Psoas muscle (tissue), 8 donors: ENCODE data around the gene SLC23A2. TPM values are rescaled to one million over a fixed set of nuclear protein-coding genes. Genes with fewer than 3 reads are reported as not detected.
"Not testable (repeated sequence)": the region's sequence is repeated elsewhere in the genome, so short reads cannot be mapped to it uniquely, and the experiment has no call there.

ENCODE experiments used
- ATAC-seq, 4 donors: fragments of 200-7000 bp; cut with Tn5 transposase; one replicate each; pipeline ENCODE4 v1.9.1; 2020; ENCODE audit warnings: moderate library complexity in 3 of 4, mild to moderate bottlenecking in 2 of 4
- DNase-seq, 2 donors: peaks; one replicate each; pipeline ENCODE4 v3.0.0-alpha.2; 2020
- H3K27ac ChIP-seq: fragments of 200-600 bp; one replicate; pipeline ENCODE4 v1.8.0; 2022
- H3K27me3 ChIP-seq, 3 donors: fragments of 200-600 bp in 1 of 3; one replicate each; pipeline versions ENCODE4 v1.6.1 to v1.8.0; 2013 to 2022; ENCODE audit warnings: low read length in 2 of 3, mild to moderate bottlenecking in 2 of 3, moderate library complexity in 1 of 3; ENCODE audit not compliant: insufficient read depth in 3 of 3
- H3K36me3 ChIP-seq, 2 donors: fragments of 200-600 bp in 1 of 2; one replicate each; pipeline versions ENCODE4 v1.6.1 to v1.8.0; 2013 to 2022; ENCODE audit warnings: low read depth in 1 of 2, mild to moderate bottlenecking in 1 of 2, moderate library complexity in 1 of 2; ENCODE audit not compliant: insufficient read depth in 1 of 2
- H3K4me1 ChIP-seq: fragments of 200-600 bp; one replicate; pipeline ENCODE4 v1.8.0; 2022
- H3K4me3 ChIP-seq: fragments of 200-600 bp; one replicate; pipeline ENCODE4 v1.8.0; 2022; ENCODE audit warnings: mild to moderate bottlenecking
- H3K9me3 ChIP-seq: fragments of 200-600 bp; one replicate; pipeline ENCODE4 v1.8.0; 2022
- WGBS, 3 donors: extraction: QIAGEN DNeasy Blood & Tissue Kit; methylation state at CpG; one replicate each; pipeline versions ENCODE4 v1.1.6 to v1.1.7; 2013; 5-methylcytosine and 5-hydroxymethylcytosine counted together
- intact Hi-C, 2 donors: fragments of 100-400 bp; cut with DNase I; formaldehyde crosslinking; loops; one replicate each; pipeline versions ENCODE4 v1.11.0 to v1.14.2; 2022
- polyA plus RNA-seq, 3 donors: library from polyadenylated mRNA; stranded (reverse); fragments of 200-250 nt; gene quantifications; one replicate each; pipeline ENCODE4 v1.2.3, GENCODE V29; 2013
- total RNA-seq, 4 donors: library from RNA; stranded (reverse); fragmentation: NEBNext Ultra II Directional in 2 of 4; extraction: Animal tissue kit (Norgen Biotek cat#: 25700) in 2 of 4; gene quantifications; one replicate each; pipeline versions ENCODE4 v1.2.1 to v1.2.4, GENCODE V29; 2021 to 2023
- TF ChIP-seq, protein P1 (sequence below): fragments of 200-600 bp; IDR thresholded peaks from one replicate; pipeline ENCODE4 v1.8.0; 2022; ENCODE audit warnings: antibody characterized with exemption
- donor health status: healthy with polysubstance abuse.
- donor health status: DM: no; HTN: no; CAD: no; lungs with moderate emphysema.
- donor health status: Bipolar disorder and iron deficiency.
- donor health status: healthy.
- donor health status: DM: yes; HTN: yes; CAD: no.
- donor health status: DM: no; HTN: no; CAD: no.
- donor health status: DM: no; HTN: no; CAD: no.
- donor health status: DM: yes; HTN: yes; CAD: no.

Gene SLC23A2
- total and polyA plus RNA-seq, 7 donors = 0.87 to 4.9 (median 3.4) TPM

DNA sequence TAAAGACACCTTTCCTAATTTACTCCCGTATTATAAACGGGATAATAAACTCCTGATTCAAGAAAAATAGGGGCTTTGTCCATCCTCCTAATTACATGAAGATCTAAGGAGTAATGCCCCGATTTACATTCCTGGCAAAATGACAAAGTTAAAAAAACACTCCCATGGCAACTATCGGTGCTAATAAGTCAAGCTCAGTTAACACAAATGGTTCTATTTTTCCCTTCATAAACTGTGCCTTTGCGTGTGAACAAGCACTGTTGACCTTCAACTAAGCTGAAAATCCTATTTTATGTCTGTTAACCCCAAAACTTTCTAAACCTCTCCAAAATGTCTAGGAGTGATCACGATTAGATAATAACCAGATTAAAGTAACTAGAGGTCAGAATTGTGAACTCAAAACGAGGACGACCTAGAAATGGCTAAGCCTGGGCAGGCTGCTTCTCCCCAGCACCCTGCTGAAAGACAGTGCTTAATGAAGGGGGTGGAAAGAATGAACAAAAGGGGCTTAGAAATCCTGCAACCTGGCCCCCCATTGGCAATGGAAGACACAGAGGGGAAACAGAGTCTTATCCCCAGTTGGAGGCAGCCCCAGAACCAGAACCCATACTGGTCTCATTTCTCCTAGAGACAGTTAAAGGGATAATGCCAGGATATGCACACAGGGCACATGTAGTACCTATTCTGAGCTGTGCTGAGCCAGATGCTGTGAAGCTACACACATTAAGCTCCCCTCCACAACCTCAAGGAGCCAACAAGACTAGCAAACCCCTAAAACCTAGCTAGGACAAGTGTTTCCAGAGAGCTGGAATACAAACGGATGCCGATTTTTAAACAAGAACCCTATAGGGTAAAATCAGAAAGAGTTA, 23.0 kb downstream of the SLC23A2 start:
- no peak overlapping the region for H3K4me3 ChIP-seq
- DNase-seq = no peak
- no peaks in the 10 kb centered on the region for H3K36me3 ChIP-seq
- peaks cover 8% of the 10 kb centered on the region for H3K4me1 ChIP-seq
- ATAC-seq = no peak
- no peaks in the 10 kb centered on the region for H3K9me3 ChIP-seq
- intact Hi-C loops = no loop called here
- no peaks in the 10 kb centered on the region for H3K27me3 ChIP-seq
- WGBS, 3 donors = 46 to 56% (median 54%) methylated on average over 10 of the region's 10 CpGs
- no peak overlapping the region for H3K27ac ChIP-seq
- TF ChIP-seq, protein P1, sequence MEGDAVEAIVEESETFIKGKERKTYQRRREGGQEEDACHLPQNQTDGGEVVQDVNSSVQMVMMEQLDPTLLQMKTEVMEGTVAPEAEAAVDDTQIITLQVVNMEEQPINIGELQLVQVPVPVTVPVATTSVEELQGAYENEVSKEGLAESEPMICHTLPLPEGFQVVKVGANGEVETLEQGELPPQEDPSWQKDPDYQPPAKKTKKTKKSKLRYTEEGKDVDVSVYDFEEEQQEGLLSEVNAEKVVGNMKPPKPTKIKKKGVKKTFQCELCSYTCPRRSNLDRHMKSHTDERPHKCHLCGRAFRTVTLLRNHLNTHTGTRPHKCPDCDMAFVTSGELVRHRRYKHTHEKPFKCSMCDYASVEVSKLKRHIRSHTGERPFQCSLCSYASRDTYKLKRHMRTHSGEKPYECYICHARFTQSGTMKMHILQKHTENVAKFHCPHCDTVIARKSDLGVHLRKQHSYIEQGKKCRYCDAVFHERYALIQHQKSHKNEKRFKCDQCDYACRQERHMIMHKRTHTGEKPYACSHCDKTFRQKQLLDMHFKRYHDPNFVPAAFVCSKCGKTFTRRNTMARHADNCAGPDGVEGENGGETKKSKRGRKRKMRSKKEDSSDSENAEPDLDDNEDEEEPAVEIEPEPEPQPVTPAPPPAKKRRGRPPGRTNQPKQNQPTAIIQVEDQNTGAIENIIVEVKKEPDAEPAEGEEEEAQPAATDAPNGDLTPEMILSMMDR = no peak

DNA sequence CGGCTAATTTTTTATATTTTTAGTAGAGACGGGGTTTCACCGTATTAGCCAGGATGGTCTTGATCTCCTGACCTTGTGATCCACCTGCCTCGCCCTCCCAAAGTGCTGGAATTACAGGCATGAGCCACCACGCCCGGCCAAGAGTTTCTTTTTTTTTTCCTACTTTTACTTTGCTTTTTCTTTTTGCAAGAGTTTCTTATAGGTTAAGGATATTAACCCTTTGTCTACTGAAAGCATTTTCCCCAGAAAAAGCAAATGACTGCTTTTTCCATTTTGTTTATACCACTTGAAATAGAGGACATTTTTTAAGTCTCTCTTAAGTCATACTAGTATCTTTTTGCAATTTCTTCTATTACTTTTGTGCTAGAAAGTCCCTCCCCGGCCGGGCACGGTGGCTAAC, 25.3 kb downstream of the SLC23A2 start:
- H3K4me1 ChIP-seq = peaks cover 11% of the 10 kb centered on the region
- WGBS, 3 donors = 85 to 91% (median 89%) methylated on average over 9 of the region's 9 CpGs
- intact Hi-C loops = not testable (repeated sequence)

DNA sequence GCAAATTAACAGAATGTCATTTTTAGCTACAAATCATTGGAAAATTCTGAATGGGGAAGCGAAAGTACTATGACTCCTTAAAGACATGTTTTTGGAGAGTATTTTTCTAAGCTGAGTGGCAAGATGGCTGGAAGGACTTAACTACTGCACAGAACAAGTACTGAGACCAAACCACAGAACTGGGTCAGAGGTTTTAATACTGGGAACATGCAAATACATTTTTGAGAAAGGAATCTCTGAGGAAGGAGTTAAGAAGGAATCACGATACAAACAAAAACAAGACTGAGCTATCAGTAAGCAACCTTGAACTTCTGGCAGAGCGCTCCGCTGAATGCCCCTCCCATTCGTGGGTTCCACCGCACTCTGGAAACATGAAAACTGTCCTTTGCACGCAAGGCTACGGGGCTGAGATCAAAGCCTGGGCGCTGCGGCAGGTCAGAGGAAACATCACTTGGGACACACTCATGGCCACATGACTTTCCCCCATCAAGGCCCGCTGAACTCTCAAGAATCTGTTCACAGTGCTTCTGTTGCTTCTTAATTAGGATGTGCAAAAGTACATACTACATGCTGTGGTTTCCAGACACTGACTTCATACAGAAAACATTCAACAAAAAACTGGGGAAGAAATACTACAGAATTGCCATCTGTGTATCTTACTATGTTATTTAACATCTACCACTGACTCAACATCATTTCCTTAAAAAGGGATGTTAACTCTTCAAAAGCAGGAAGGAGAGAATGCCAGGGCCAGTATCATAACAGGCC, 27.8 kb downstream of the SLC23A2 start:
- no peaks in the 10 kb centered on the region for H3K9me3 ChIP-seq
- intact Hi-C loops = no loop called here
- ATAC-seq (peak in 2 of 4 donors; percentile 21 to 62), DNase-seq (peak; percentile 47 to 51)
- peak overlapping the region; percentile 47 for H3K4me3 ChIP-seq
- 32 to 50% (median 39%) methylated on average over 11 of the region's 11 CpGs for WGBS, 3 donors
- H3K4me1 ChIP-seq = peaks cover 11% of the 10 kb centered on the region
- no peaks in the 10 kb centered on the region for H3K27me3 ChIP-seq
- H3K27ac ChIP-seq = peak overlapping the region; percentile 27
- TF ChIP-seq, protein P1 = no peak
- peaks cover 0 to 20% of the 10 kb centered on the region in 2 donors for H3K36me3 ChIP-seq

More for the DNA sequence above, 25.3 kb downstream of the SLC23A2 start:
- not testable (repeated sequence) for ATAC-seq, H3K27me3 ChIP-seq, H3K9me3 ChIP-seq, H3K4me3 ChIP-seq, DNase-seq, H3K27ac ChIP-seq, H3K36me3 ChIP-seq

DNA sequence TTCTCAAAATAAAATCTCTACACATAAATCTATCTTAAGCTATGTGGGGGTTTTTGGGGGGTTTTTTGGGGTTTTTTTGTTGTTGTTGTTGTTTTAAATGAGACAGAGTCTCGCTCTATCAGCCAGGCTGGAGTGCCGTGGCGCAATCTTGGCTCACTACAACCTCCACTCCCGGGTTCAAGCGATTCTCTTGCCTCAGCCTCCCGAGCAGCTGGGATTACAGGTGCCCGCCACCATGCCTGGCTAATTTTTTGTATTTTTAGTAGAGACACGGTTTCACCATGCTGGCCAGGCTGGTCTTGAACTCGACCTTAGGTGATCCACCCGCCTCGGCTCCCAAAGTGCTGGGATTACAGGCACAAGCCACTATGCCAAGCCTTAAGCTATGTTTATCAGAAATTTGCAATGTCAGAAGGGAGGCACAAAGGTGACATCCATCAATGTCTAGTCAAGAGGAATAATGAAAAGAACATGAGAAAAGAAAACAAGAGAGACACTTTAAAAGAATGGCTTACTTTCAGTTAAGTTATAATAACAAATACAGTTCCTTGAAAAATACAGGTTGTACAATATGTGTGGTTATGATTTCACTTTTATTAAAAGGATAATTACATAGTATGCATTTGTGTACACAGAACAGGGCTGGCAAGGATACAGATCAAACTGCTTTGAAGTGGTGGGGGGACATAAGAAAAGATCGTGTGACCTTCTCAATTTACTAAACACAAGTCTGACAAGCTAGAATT, 28.6 kb downstream of the SLC23A2 start:
- intact Hi-C loops = no loop called here
- TF ChIP-seq, protein P1 = no peak
- DNase-seq (no peak), ATAC-seq (no peak)
- Histone ChIP-seq H3K4me1 (peaks cover 11% of the 10 kb centered on the region), H3K27ac (no peak overlapping the region), H3K36me3 (peaks cover 0 to 27% of the 10 kb centered on the region in 2 donors), H3K27me3 (no peaks in the 10 kb centered on the region), H3K4me3 (peak overlapping the region; percentile 47), H3K9me3 (no peaks in the 10 kb centered on the region)
- 65 to 81% (median 74%) methylated on average over 12 of the region's 12 CpGs for WGBS, 3 donors
